Endothelial cell of umbilical vein (primary cell): ENCODE results near the gene DCAF6. TPM values are rescaled to one million over a fixed set of nuclear protein-coding genes. Genes with fewer than 3 reads are reported as not detected.

Experiments used
- BruUV-seq: library from RNA; stranded (reverse); fragments of 400-500 nt; replicated peaks from 2 replicates; lab custom pipeline; 2021; lab: Mats Ljungman, UMichigan
- CTCF ChIA-PET: fragments of 300-600, 350-600 bp; sonication (Branson Sonifier 250); formaldehyde crosslinking; loops from one replicate; lab custom pipeline; 2021; ENCODE audit warnings: antibody characterized with exemption, inconsistent platforms; lab: Charles Lee
- POLR2A ChIA-PET: fragments of 300-600, 350-600 bp; sonication (Branson Sonifier 250); formaldehyde crosslinking; loops from one replicate; lab custom pipeline; 2021; ENCODE audit warnings: antibody characterized with exemption, inconsistent platforms; lab: Charles Lee
- DNase-seq: peaks from one replicate; pipeline ENCODE4 v3.0.0-alpha.2; 2011; ENCODE audit warnings: low read depth, low spot score
- FAIRE-seq: peaks from 2 replicates; lab custom pipeline; 2011; peaks lifted over from hg19 to GRCh38; lab: Jason Lieb, UNC
- H2AFZ ChIP-seq: 2 replicates; pipeline ENCODE4 v1.6.0; 2012; ENCODE audit warnings: low read depth, low read length, control low read depth, inconsistent platforms
- H3K27ac ChIP-seq: 2 replicates; pipeline ENCODE4 v1.5.1; 2011; ENCODE audit warnings: low read depth, mild to moderate bottlenecking, control low read depth, low read length, moderate library complexity; ENCODE audit not compliant: insufficient read depth
- H3K27me3 ChIP-seq, 2 experiments: 2 replicates each; pipeline versions ENCODE4 v1.6.0 to v1.6.1; 2011; ENCODE audit warnings: low read length in 2 of 2, mixed read lengths in 1 of 2; ENCODE audit not compliant: control insufficient read depth in 2 of 2, insufficient read depth in 2 of 2
- H3K36me3 ChIP-seq, 2 experiments: 2 replicates in 1 of 2; 3 replicates in 1 of 2; pipeline ENCODE4 v1.5.1; 2011; ENCODE audit warnings: low read length in 2 of 2, mild to moderate bottlenecking in 1 of 2, moderate library complexity in 1 of 2; ENCODE audit not compliant: control insufficient read depth in 2 of 2, insufficient read depth in 2 of 2; ENCODE audit errors: extremely low read depth in 1 of 2
- H3K4me1 ChIP-seq: 3 replicates; pipeline ENCODE4 v1.5.1; 2011; ENCODE audit warnings: mild to moderate bottlenecking, low read length; ENCODE audit not compliant: control insufficient read depth, insufficient read depth; ENCODE audit errors: extremely low read depth
- H3K4me2 ChIP-seq: 2 replicates; pipeline ENCODE4 v1.6.1; 2011; ENCODE audit warnings: low read length, control low read depth, mixed read lengths; ENCODE audit not compliant: insufficient read depth
- H3K4me3 ChIP-seq, 3 experiments: fragments of 200-600 bp in 1 of 3; sonication (generic), shearing (Covaris generic) in 1 of 3; replicated peaks in 1 of 3; 2 replicates each; pipeline ENCODE4 v1.5.1; 2011 to 2016; ENCODE audit warnings: control low read depth in 3 of 3, low read length in 3 of 3, mild to moderate bottlenecking in 2 of 3, inconsistent platforms in 1 of 3, low read depth in 1 of 3, moderate library complexity in 1 of 3; ENCODE audit not compliant: insufficient read depth in 1 of 3
- H3K79me2 ChIP-seq: 2 replicates; pipeline ENCODE4 v1.6.0; 2012; ENCODE audit warnings: low read length, inconsistent platforms; ENCODE audit not compliant: control insufficient read depth, insufficient read depth
- H3K9ac ChIP-seq: replicated peaks from 2 replicates; pipeline ENCODE3; 2011; ENCODE audit warnings: low read length, control low read depth; ENCODE audit not compliant: insufficient read depth; ENCODE audit errors: extremely low read depth
- H3K9me1 ChIP-seq: replicated peaks from 3 replicates; pipeline ENCODE4 v1.6.0; 2011; ENCODE audit warnings: mild to moderate bottlenecking, low read length; ENCODE audit not compliant: control insufficient read depth, insufficient read depth; ENCODE audit errors: extremely low read depth
- H3K9me3 ChIP-seq: replicated peaks from 2 replicates; pipeline ENCODE4 v1.5.1; 2012; ENCODE audit warnings: low read length, inconsistent platforms; ENCODE audit not compliant: control insufficient read depth, insufficient read depth
- H4K20me1 ChIP-seq: replicated peaks from 2 replicates; pipeline ENCODE3; 2011; ENCODE audit warnings: mild to moderate bottlenecking, low read length; ENCODE audit not compliant: control insufficient read depth, insufficient read depth; ENCODE audit errors: extremely low read depth
- CTCF ChIP-seq, 2 donors: IDR thresholded peaks; 1 replicate in 1 of 2; 2 replicates in 1 of 2; pipeline ENCODE4 v1.5.1; 2011; ENCODE audit warnings: low read length in 2 of 2, mild to moderate bottlenecking in 2 of 2, moderate library complexity in 2 of 2, control low read depth in 1 of 2, inconsistent platforms in 1 of 2, low read depth in 1 of 2; ENCODE audit not compliant: insufficient read depth in 1 of 2; ENCODE audit errors: extremely low read depth in 1 of 2
- EZH2 ChIP-seq: IDR thresholded peaks from 2 replicates; pipeline ENCODE4 v1.6.1; 2012; ENCODE audit warnings: borderline replicate concordance, low read depth, mild to moderate bottlenecking, moderate library complexity, low read length, inconsistent platforms; ENCODE audit not compliant: severe bottlenecking
- FOS ChIP-seq: IDR thresholded peaks from 2 replicates; pipeline ENCODE4 v1.6.1; 2011; ENCODE audit warnings: mild to moderate bottlenecking, low read length, moderate library complexity, borderline replicate concordance; ENCODE audit not compliant: insufficient read depth
- GATA2 ChIP-seq: IDR thresholded peaks from 2 replicates; pipeline ENCODE4 v1.7.0; 2011; ENCODE audit warnings: low read depth, mild to moderate bottlenecking, moderate library complexity, mixed read lengths, low read length; ENCODE audit not compliant: insufficient read length, insufficient read depth
- JUN ChIP-seq: IDR thresholded peaks from 2 replicates; pipeline ENCODE4 v1.6.1; 2011; ENCODE audit warnings: borderline replicate concordance, low read depth; ENCODE audit not compliant: insufficient read length, insufficient read depth
- MYC ChIP-seq: IDR thresholded peaks from one replicate; pipeline ENCODE4 v1.6.1; 2011; ENCODE audit warnings: mild to moderate bottlenecking, low read depth, low read length
- POLR2A ChIP-seq: IDR thresholded peaks from 2 replicates; pipeline ENCODE4 v1.6.1; 2012; ENCODE audit warnings: low read depth, mild to moderate bottlenecking, control low read depth, low read length
- POLR2AphosphoS5 ChIP-seq: IDR thresholded peaks from 2 replicates; pipeline ENCODE4 v1.6.1; 2012; ENCODE audit warnings: low read depth, mild to moderate bottlenecking, control low read depth, low read length, moderate library complexity; ENCODE audit not compliant: insufficient read depth
- dilution Hi-C: fragments of 300-500 bp; cut with MboI; formaldehyde crosslinking; loops from one replicate; pipeline ENCODE4 v1.15.0; 2019; ENCODE audit warnings: low sequenced_read_pairs; ENCODE audit not compliant: extremely low pct_ligation_motif_present
- intact Hi-C: fragments of 100-400 bp; cut with micrococcal nuclease; formaldehyde crosslinking; loops from one replicate; pipeline ENCODE4 v1.10.0; 2022
- polyA plus RNA-seq, 4 experiments: library from polyadenylated mRNA; depleted of rRNA in 3 of 4; stranded (reverse) in 3 of 4; unstranded in 1 of 4; fragments of >200 nt; gene quantifications; 2 replicates each; pipeline versions ENCODE4 v1.2.1 to v1.2.3, GENCODE V29; 2011 to 2012; ENCODE audit warnings: missing spikeins in 1 of 4
- total RNA-seq: library from RNA; stranded (reverse); gene quantifications from 2 replicates; pipeline ENCODE4 v1.2.3, GENCODE V29; 2021
- TF ChIP-seq, protein P1 (sequence below): IDR thresholded peaks from 2 replicates; pipeline ENCODE4 v1.6.1; 2011; ENCODE audit not compliant: insufficient read depth, insufficient read length

DCAF6 gene
- total and polyA plus RNA-seq, 2 donors (not counting 3 experiments of a cell fraction or from before 2014, with no cell fraction given) = 28.6 to 39.4 TPM

- Histone ChIP-seq H4K20me1 (no peaks in the 10 kb centered on the region), H3K9me1 (no peaks in the 10 kb centered on the region), H3K79me2 (no peaks in the 10 kb centered on the region), H3K4me3 (no peak overlapping the region), H3K36me3 (peaks cover 0 to 11% of the 10 kb centered on the region in 2 experiments), H3K9ac (no peak overlapping the region), H3K27ac (no peak overlapping the region), H3K4me2 (no peak overlapping the region), H3K4me1 (no peaks in the 10 kb centered on the region), H3K9me3 (no peaks in the 10 kb centered on the region), H3K27me3 (no peaks in the 10 kb centered on the region), H2AFZ (no peak overlapping the region)
- POLR2A ChIA-PET = no interaction called here
- FAIRE-seq (no peak), DNase-seq (no peak)
- intact Hi-C loops = no loop called here
- dilution Hi-C loops = no loop called here
- TF ChIP-seq EZH2 (no peak), POLR2A (no peak), FOS (no peak), GATA2 (no peak), POLR2AphosphoS5 (no peak), MYC (no peak), JUN (no peak), CTCF (IDR thresholded peaks at IDR 0.05; ENCODE audit: extremely low read depth in 1 of 2, insufficient read depth in 1 of 2, low read depth in 1 of 2, low read length in 2 of 2) (no peak)
- TF ChIP-seq, protein P1, sequence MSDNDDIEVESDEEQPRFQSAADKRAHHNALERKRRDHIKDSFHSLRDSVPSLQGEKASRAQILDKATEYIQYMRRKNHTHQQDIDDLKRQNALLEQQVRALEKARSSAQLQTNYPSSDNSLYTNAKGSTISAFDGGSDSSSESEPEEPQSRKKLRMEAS = no peak
- CTCF ChIA-PET = interaction anchor here (1.9 to 3.9 kb wide), 2 partner anchors 9 to 10 kb away, joined by 4 to 22 read pairs; no protein-coding TSS in a partner anchor
- no TSS peak for BruUV-seq
Measured at GRCh38 chr1:168091063-168091462, 154.6 kb downstream of the DCAF6 start.
